ENCODE data around the gene C15orf40. TPM values are rescaled to one million over a fixed set of nuclear protein-coding genes. Genes with fewer than 3 reads are reported as not detected.

C15orf40 gene
- total and polyA plus RNA-seq, 9 of the 15 experiments (the other 6 are each of a cell fraction or from before 2014, with no cell fraction given): 15.9 to 52.0 (median 27.0) TPM

- no peaks in the 10 kb centered on the region for H4K20me1 ChIP-seq (replicated peaks; ENCODE audit: control insufficient read depth, insufficient read depth, low read length)
- ChIA-PET CTCF (ENCODE audit: low intra/inter-chr PET ratio) (no interaction called here), POLR2A (no interaction called here)
- no peak overlapping the region for H3K27ac ChIP-seq (ENCODE audit: extremely low read depth, low read depth, low read length)
- H3K27me3 ChIP-seq (ENCODE audit: control insufficient read depth in 2 of 2, insufficient read depth in 2 of 2, low read length in 2 of 2): peaks cover 4 to 6% of the 10 kb centered on the region in 2 experiments; a peak in 4 of 5 replicates
- in situ Hi-C loops (cut with MboI): no loop called here
- intact Hi-C loops (cut with micrococcal nuclease): no loop called here
- no peak for TF ChIP-seq ELK1 (CRISPR knock-in tag; IDR thresholded peaks at IDR 0.05)
- TF ChIP-seq CHD7 (IDR thresholded peaks at IDR 0.05; ENCODE audit: low read depth, low read length): no peak
- TF ChIP-seq ZNF316 (IDR thresholded peaks at IDR 0.05): no peak
- no peaks in the 10 kb centered on the region for H3K9me3 ChIP-seq (replicated peaks; ENCODE audit: control insufficient read depth, insufficient read depth, low read depth, low read length)
- ATAC-seq (no peak), FAIRE-seq (no peak), DNase-seq (ENCODE audit: extremely low read depth in 1 of 4, low spot score in 3 of 4) (no peak)
- 5% methylated on average over 1 of the region's 1 CpG for WGBS (ENCODE audit: insufficient coverage, low coverage, missing lambda C conversion rate)
- H3K4me2 ChIP-seq (ENCODE audit: insufficient read depth, low read length): no peak overlapping the region
- no TSS peak for BruUV-seq (replicated peaks)
- H3K9me1 ChIP-seq (ENCODE audit: control insufficient read depth, insufficient read depth, low read length): no peaks in the 10 kb centered on the region
- H3K36me3 ChIP-seq (ENCODE audit: control insufficient read depth, insufficient read depth, low read length): no peaks in the 10 kb centered on the region
- no peaks in the 10 kb centered on the region for H3K79me2 ChIP-seq (ENCODE audit: control insufficient read depth, insufficient read depth, low read length)
- H3K9ac ChIP-seq (ENCODE audit: insufficient read depth in 1 of 2, low read depth in 2 of 2, low read length in 2 of 2): no peak overlapping the region
- H2AFZ ChIP-seq (ENCODE audit: low read depth, low read length): no peak overlapping the region
- no peaks in the 10 kb centered on the region for H3K4me1 ChIP-seq (replicated peaks in 1 of 2; ENCODE audit: control insufficient read depth in 2 of 2, insufficient read depth in 2 of 2, low read length in 2 of 2)
- H3K4me3 ChIP-seq: no peak overlapping the region
Observed at GRCh38 chr15:82972990-82973389, 38.4 kb downstream of the C15orf40 start.

Measured in K562 (cell line).